Activated T-cell treated with anti-CD3 and anti-CD28 coated beads, Interleukin-2, amount 50 U/mL, for 1 hour (primary cell): ENCODE measurements around the gene SMARCB1.

Experiments
- DNase-seq: peaks from one replicate; pipeline ENCODE4 v3.0.0-alpha.2; 2020

Gene SMARCB1

GRCh38 chr22:23804781-23805291, 18.1 kb downstream of the SMARCB1 start:
- no peak for DNase-seq

GRCh38 chr22:23806837-23807236, 20.1 kb downstream of the SMARCB1 start:
- DNase-seq = no peak

GRCh38 chr22:23812378-23812777, 25.6 kb downstream of the SMARCB1 start:
- no peak for DNase-seq

- no peak for DNase-seq
Observed at GRCh38 chr22:23815541-23816155, 28.9 kb downstream of the SMARCB1 start.

DNA sequence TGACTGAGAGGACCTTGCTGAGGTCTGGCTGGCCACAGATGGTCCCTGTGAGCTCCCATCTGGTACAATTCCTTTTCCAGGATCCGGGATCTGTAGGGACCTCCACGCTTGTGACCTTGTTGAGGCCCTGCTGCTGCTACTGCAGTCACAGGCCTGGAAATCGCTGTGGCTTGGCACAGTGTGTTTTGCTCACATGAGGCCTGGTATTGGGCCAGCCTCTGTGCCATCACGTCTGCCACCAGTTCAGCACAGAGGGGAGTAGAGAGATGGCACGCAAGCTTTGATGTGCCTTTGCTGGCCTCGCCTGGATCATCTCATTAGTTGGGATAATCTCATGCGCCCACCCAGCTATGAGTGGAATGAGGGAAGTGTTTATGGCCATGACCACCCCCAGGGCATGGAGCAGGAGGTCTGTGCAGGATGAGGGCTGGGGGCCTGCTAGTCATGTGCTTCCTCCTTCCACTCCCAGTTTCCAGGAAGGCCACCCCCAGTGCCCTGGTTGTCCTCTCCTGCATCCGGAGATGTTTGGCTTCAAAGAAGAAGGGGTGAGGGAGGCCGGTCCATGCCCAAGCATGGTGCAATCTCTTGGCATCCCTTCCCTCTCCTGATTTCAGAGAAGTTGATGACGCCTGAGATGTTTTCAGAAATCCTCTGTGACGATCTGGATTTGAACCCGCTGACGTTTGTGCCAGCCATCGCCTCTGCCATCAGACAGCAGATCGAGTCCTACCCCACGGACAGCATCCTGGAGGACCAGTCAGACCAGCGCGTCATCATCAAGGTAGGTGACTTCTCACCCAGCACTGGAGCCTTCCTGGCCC, 29.6 kb downstream of the SMARCB1 start:
- DNase-seq = no peak

GRCh38 chr22:23817146-23817545, 30.4 kb downstream of the SMARCB1 start:
- no peak for DNase-seq

DNA sequence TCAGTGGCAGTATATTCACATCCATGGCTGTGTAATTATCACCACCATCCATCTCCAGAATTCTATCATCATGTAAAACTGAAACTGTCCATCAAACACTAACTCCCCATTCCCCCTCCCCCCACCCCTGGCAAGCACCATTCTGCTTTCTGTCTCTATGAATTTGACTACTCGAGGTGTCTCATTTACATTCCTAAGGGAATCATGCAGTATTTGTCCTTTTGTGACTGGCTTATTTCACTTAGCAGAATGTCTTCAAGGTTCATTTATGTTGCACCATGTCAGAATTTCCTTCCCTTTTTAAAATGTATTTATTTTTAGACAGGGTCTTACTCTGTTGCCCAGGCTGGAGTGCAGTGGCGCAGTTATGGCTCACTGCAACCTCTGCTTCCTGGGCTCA, 31.8 kb downstream of the SMARCB1 start:
- DNase-seq = no peak

- DNase-seq = no peak
Observed at GRCh38 chr22:23820748-23821211, 34.0 kb downstream of the SMARCB1 start.

- no peak for DNase-seq
Observed at GRCh38 chr22:23822101-23822671, 35.4 kb downstream of the SMARCB1 start.

- DNase-seq = no peak
Observed at GRCh38 chr22:23823331-23823791, 36.6 kb downstream of the SMARCB1 start.

GRCh38 chr22:23824476-23825245, 37.9 kb downstream of the SMARCB1 start:
- no peak for DNase-seq

DNA sequence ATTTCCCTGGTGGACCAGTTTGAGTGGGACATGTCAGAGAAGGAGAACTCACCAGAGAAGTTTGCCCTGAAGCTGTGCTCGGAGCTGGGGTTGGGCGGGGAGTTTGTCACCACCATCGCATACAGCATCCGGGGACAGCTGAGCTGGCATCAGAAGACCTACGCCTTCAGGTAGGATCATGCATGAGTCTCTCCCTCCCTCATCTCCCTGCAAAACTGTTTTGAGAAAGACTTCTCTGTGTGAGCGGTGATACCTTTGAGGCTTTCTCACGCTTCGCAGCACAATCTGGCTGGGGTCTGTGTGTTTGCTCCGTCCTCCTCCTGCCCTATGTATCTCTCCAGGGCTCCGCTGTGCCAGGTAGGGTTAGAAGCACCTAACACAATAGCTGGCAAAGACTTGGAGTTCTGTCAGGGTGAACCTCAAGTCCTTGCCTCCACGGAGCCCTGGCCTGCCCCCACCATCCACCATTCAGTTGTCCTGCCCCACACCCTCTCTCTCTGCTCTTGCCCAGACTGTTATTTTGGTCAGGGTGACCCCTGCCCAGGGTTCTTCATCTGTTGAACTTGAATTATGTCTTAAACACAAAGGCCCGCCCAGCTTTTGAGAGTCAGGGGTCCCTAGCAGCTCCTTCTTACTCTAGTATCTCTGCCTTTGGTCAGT, 38.6 kb downstream of the SMARCB1 start:
- no peak for DNase-seq

DNA sequence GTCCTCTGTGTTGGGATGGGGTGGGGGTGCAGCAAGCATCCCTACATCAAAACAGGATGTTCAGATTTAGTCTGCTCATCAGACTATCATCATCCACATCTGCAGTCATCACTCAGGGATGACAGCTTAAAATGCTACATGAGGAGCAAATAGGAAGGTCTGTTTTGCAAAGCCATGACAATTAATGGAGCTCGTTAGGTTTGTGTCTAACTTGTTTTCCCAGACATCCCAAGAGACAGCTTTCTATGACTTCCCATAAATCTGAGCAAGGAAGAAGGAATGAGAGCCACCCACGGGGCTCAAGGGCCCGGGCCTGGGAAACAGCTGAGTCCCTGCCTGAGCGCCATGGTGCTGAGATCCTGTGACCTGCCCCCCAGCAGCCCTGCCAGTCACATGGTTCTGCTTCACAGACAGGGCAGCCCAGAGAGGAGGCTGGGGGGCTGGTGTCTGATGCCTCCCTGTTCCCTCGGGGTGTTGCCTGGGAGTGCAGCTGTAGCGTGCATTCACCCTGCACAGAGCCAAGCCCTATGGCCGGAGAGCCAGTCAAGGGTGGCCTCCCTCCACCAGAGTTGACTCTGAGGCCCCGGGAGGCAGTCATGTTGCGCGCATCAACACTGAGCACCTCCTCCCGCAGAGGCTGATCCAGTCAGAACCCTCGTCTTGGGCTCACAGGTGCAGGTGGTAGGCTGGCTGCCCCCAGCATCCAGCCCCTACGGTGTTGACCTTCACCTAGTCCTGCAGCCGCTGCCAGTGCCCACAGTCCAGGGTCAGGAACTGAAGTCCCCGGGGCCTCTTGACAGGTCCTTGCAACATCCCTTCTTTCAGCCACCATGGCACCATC, 40.0 kb downstream of the SMARCB1 start:
- DNase-seq = no peak

- DNase-seq = no peak
Observed at GRCh38 chr22:23827351-23827995, 40.7 kb downstream of the SMARCB1 start.

GRCh38 chr22:23828800-23829680, 42.3 kb downstream of the SMARCB1 start:
- no peak for DNase-seq

DNA sequence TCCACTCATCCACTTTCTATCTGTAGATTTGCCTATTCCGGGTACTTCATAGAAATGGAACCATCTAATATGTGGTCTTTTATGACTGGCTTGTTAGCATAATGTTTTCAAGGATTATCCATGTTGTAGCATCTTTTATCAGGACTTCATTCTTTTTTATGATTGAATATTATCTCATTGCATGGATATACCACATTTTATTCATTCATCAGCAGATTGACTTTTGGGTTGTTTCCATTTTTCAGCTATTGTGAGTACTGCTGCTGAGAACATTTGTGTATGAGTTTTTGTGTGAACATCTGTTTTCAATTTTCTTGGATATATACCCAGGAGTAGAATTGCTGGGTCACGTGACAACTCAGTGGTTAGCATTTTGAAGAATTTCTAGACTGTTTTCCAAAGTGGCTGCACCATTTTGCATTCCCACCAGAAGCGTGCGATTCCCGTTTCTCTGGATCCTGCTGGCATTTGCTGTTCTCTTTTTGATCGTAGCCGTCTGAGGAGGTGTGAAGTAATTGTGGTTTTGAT, 43.1 kb downstream of the SMARCB1 start:
- DNase-seq = no peak

DNA sequence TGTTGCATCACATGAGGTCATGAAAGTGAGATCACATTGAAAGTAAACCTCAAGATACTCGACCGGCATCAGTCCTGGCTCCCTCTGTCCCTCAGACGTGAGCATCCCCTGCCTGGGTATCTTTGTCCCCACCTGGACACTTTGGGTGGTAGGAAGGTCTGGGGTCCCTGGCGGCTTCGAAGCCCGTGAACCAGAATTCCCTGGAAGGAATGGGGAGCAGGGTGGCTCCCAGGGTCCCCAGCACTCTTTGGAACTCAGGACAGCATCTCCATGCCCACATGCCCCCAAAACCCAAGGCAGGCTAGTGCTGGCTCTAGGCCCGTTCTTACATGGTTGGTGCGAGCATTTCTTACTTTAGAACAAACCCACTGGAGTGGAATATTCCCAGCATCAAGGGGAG, 44.5 kb downstream of the SMARCB1 start:
- DNase-seq = no peak

DNA sequence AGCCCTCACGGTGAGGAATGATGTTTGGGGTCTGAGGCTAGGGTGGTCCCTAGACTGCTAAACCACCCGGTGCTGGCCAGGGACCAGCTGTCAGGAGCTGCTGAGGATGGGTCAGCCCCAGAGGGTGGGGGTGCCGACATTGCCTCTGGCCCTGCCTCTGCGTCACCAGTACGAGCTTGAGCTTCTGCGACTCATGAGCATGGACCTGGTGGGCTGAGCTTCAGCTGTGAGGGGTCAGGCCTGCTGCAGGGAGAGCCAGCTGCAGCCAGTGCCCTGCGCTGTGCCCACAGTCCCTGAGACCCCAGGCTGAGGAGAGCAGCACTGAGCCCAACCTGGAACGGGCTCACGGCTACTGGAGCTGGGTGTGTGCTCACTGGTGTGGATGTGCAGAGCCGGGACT, 45.0 kb downstream of the SMARCB1 start:
- no peak for DNase-seq

GRCh38 chr22:23832226-23833016, 45.7 kb downstream of the SMARCB1 start:
- DNase-seq = no peak
